IMR-90 (cell line): ENCODE results near the gene ABCF3. TPM values are rescaled to one million over a fixed set of nuclear protein-coding genes. Genes with fewer than 3 reads are reported as not detected.

Source experiments
- ATAC-seq: fragments of 200-7000 bp; cut with Tn5 transposase; 2 replicates; pipeline ENCODE4 v1.9.1; 2020; ENCODE audit warnings: low read depth, mild to moderate bottlenecking, moderate library complexity
- BruUV-seq: library from RNA; stranded (reverse); fragments of 400-500 nt; replicated peaks from 2 replicates; lab custom pipeline; 2021; lab: Mats Ljungman, UMichigan
- CTCF ChIA-PET: fragments of 300-600 bp; formaldehyde crosslinking; extraction: SDS; loops from one replicate; lab custom pipeline; 2021; ENCODE audit warnings: antibody characterized with exemption; lab: Yijun Ruan, JAX
- POLR2A ChIA-PET: fragments of 300-600 bp; sonication (Branson Sonifier 250); formaldehyde crosslinking; loops from one replicate; lab custom pipeline; 2022; ENCODE audit warnings: antibody characterized with exemption; ENCODE audit not compliant: unreplicated experiment; lab: Charles Lee
- DNase-seq: peaks from one replicate; pipeline ENCODE4 v3.0.0; 2013
- H2AFZ ChIP-seq: replicated peaks from 2 replicates; pipeline ENCODE3; 2013; ENCODE audit warnings: low read length, mild to moderate bottlenecking; ENCODE audit not compliant: poor library complexity
- H2AK5ac ChIP-seq: 2 replicates; pipeline ENCODE4 v1.6.1; 2013; ENCODE audit warnings: low read depth, low read length, inconsistent platforms
- H2AK9ac ChIP-seq: replicated peaks from 2 replicates; pipeline ENCODE3; 2013; ENCODE audit warnings: mild to moderate bottlenecking, low read depth, low read length, moderate library complexity; ENCODE audit not compliant: poor library complexity
- H2BK120ac ChIP-seq: 2 replicates; pipeline ENCODE4 v1.6.1; 2013; ENCODE audit warnings: low read depth, low read length, inconsistent platforms
- H2BK15ac ChIP-seq: 3 replicates; pipeline ENCODE4 v1.6.1; 2013; ENCODE audit warnings: low read depth, low read length, inconsistent platforms
- H2BK20ac ChIP-seq: 2 replicates; pipeline ENCODE4 v1.6.1; 2013; ENCODE audit warnings: low read depth, mild to moderate bottlenecking, inconsistent platforms, low read length, moderate library complexity
- H2BK5ac ChIP-seq: 2 replicates; pipeline ENCODE4 v1.6.1; 2013; ENCODE audit warnings: mild to moderate bottlenecking, low read depth, low read length, inconsistent platforms; ENCODE audit not compliant: poor library complexity, severe bottlenecking
- H3K14ac ChIP-seq: replicated peaks from 2 replicates; pipeline ENCODE4 v1.6.1; 2013; ENCODE audit warnings: low read depth, low read length, inconsistent platforms
- H3K18ac ChIP-seq: 2 replicates; pipeline ENCODE4 v1.6.1; 2013; ENCODE audit warnings: low read depth, low read length, control low read depth
- H3K23ac ChIP-seq: 2 replicates; pipeline ENCODE4 v1.6.1; 2013; ENCODE audit warnings: low read depth, low read length, inconsistent platforms
- H3K27ac ChIP-seq: 2 replicates; pipeline ENCODE4 v1.5.1; 2013; ENCODE audit warnings: mild to moderate bottlenecking, control low read depth, low read length; ENCODE audit not compliant: insufficient read depth
- H3K27me3 ChIP-seq: 2 replicates; pipeline ENCODE4 v1.6.1; 2013; ENCODE audit warnings: low read length; ENCODE audit not compliant: control insufficient read depth, insufficient read depth
- H3K36me3 ChIP-seq: 2 replicates; pipeline ENCODE4 v1.6.1; 2013; ENCODE audit warnings: low read length, mixed read lengths; ENCODE audit not compliant: control insufficient read depth, insufficient read depth
- H3K4ac ChIP-seq: 2 replicates; pipeline ENCODE4 v1.6.1; 2013; ENCODE audit warnings: low read depth, low read length, inconsistent platforms
- H3K4me1 ChIP-seq: 2 replicates; pipeline ENCODE4 v1.6.1; 2013; ENCODE audit warnings: low read length, mixed read lengths; ENCODE audit not compliant: control insufficient read depth, insufficient read depth
- H3K4me2 ChIP-seq: 2 replicates; pipeline ENCODE4 v1.6.1; 2013; ENCODE audit warnings: low read depth, mild to moderate bottlenecking, control low read depth, low read length, moderate library complexity
- H3K4me3 ChIP-seq: 2 replicates; pipeline ENCODE4 v1.5.1; 2013; ENCODE audit warnings: low read depth, mild to moderate bottlenecking, control low read depth, low read length, moderate library complexity; ENCODE audit not compliant: insufficient read depth
- H3K56ac ChIP-seq: 2 replicates; pipeline ENCODE4 v1.6.1; 2013; ENCODE audit warnings: low read length, inconsistent platforms; ENCODE audit not compliant: insufficient read depth; ENCODE audit errors: extremely low read depth
- H3K79me1 ChIP-seq, 2 experiments: 2 replicates each; pipeline ENCODE4 v1.6.1; 2013; ENCODE audit warnings: low read length in 2 of 2, inconsistent platforms in 1 of 2, low read depth in 1 of 2
- H3K9ac ChIP-seq: 2 replicates; pipeline ENCODE4 v1.6.1; 2013; ENCODE audit warnings: low read depth, low read length, control low read depth
- H3K9me1 ChIP-seq: 2 replicates; pipeline ENCODE4 v1.6.1; 2013; ENCODE audit warnings: low read length, inconsistent platforms; ENCODE audit not compliant: insufficient read depth
- H3K9me3 ChIP-seq: 2 replicates; pipeline ENCODE4 v1.6.1; 2013; ENCODE audit warnings: low read length; ENCODE audit not compliant: control insufficient read depth, insufficient read depth
- H4K20me1 ChIP-seq: 2 replicates; pipeline ENCODE4 v1.6.1; 2013; ENCODE audit warnings: low read length, inconsistent platforms; ENCODE audit not compliant: insufficient read depth
- H4K5ac ChIP-seq: 2 replicates; pipeline ENCODE4 v1.6.1; 2013; ENCODE audit warnings: mild to moderate bottlenecking, low read depth, low read length, control low read depth
- H4K8ac ChIP-seq, 2 experiments: 2 replicates each; pipeline ENCODE4 v1.6.1; 2013; ENCODE audit warnings: low read depth in 2 of 2, low read length in 2 of 2, control low read depth in 1 of 2, inconsistent platforms in 1 of 2
- H4K91ac ChIP-seq: 2 replicates; pipeline ENCODE4 v1.6.1; 2013; ENCODE audit warnings: low read depth, low read length, inconsistent platforms; ENCODE audit not compliant: insufficient read depth
- BHLHE40 ChIP-seq: fragments of 150-350 bp; IDR thresholded peaks from 2 replicates; pipeline ENCODE4 v1.6.1; 2016; ENCODE audit warnings: mild to moderate bottlenecking, low read depth, low read length
- CHD1 ChIP-seq: IDR thresholded peaks from 2 replicates; pipeline ENCODE4 v1.6.1; 2012; ENCODE audit warnings: low read depth, low read length, improper control_type of control experiment
- CTCF ChIP-seq: conservative IDR thresholded peaks from 2 replicates; pipeline ENCODE4 v1.5.1; 2012; ENCODE audit warnings: mild to moderate bottlenecking, low read depth, low read length, improper control_type of control experiment
- ELK1 ChIP-seq: fragments of 150-350 bp; IDR thresholded peaks from 2 replicates; pipeline ENCODE4 v1.6.1; 2016; ENCODE audit warnings: low read depth, mild to moderate bottlenecking, low read length, moderate library complexity, borderline replicate concordance
- FOS ChIP-seq: fragments of 150-350 bp; IDR thresholded peaks from 2 replicates; pipeline ENCODE4 v1.6.1; 2016; ENCODE audit warnings: low read depth, low read length
- MAFK ChIP-seq: IDR thresholded peaks from 2 replicates; pipeline ENCODE4 v1.6.1; 2012; ENCODE audit warnings: low read depth, low read length, improper control_type of control experiment
- MAZ ChIP-seq: IDR thresholded peaks from 2 replicates; pipeline ENCODE4 v1.6.1; 2012; ENCODE audit warnings: low read depth, mild to moderate bottlenecking, low read length, improper control_type of control experiment, moderate library complexity, borderline replicate concordance
- NFE2L2 ChIP-seq: fragments of 150-350 bp; IDR thresholded peaks from 2 replicates; pipeline ENCODE4 v1.6.1; 2016; ENCODE audit warnings: low read depth, mild to moderate bottlenecking, low read length
- POLR2A ChIP-seq: IDR thresholded peaks from 2 replicates; pipeline ENCODE4 v1.6.1; 2012; ENCODE audit warnings: mild to moderate bottlenecking, low read depth, low read length
- RAD21 ChIP-seq: IDR thresholded peaks from 2 replicates; pipeline ENCODE4 v1.6.1; 2012; ENCODE audit warnings: low read length, improper control_type of control experiment
- RFX5 ChIP-seq: IDR thresholded peaks from 2 replicates; pipeline ENCODE4 v1.8.0; 2012; ENCODE audit warnings: low read depth, mild to moderate bottlenecking, low read length, moderate library complexity
- SMC3 ChIP-seq: fragments of 150-350 bp; IDR thresholded peaks from 2 replicates; pipeline ENCODE4 v1.6.1; 2016; ENCODE audit warnings: low read depth, mild to moderate bottlenecking, antibody characterized with exemption, low read length, moderate library complexity
- USF2 ChIP-seq: fragments of 150-350 bp; IDR thresholded peaks from 2 replicates; pipeline ENCODE4 v1.6.1; 2017; ENCODE audit warnings: mild to moderate bottlenecking, antibody characterized with exemption, low read length, low read depth
- WGBS, 2 experiments: methylation state at CpG; one replicate each; pipeline versions ENCODE4 v1.1.5 to v1.1.7; 2013; ENCODE audit warnings: missing lambda C conversion rate in 2 of 2; ENCODE audit not compliant: insufficient read length in 1 of 2; ENCODE audit errors: extremely low coverage in 2 of 2; 5-methylcytosine and 5-hydroxymethylcytosine counted together
- dilution Hi-C: fragments of 300-500 bp; cut with HindIII; formaldehyde crosslinking; loops from one replicate; pipeline ENCODE4 v1.14.3; 2018; ENCODE audit warnings: low sequenced_read_pairs; ENCODE audit not compliant: unreplicated experiment
- in situ Hi-C: fragments of 300-500 bp; cut with MboI; formaldehyde crosslinking; loops from 3 replicates; pipeline ENCODE4 v1.14.3; 2019; ENCODE audit warnings: low sequenced_read_pairs, inconsistent platforms, mixed read lengths
- intact Hi-C: fragments of 100-400 bp; cut with micrococcal nuclease; formaldehyde crosslinking; loops from 2 replicates; pipeline ENCODE4 v1.10.0; 2022
- polyA plus RNA-seq, 3 experiments: library from polyadenylated mRNA; depleted of rRNA; stranded (reverse); fragments of >200 nt; gene quantifications; 2 replicates each; pipeline ENCODE4 v1.2.3, GENCODE V29; 2012; ENCODE audit warnings: low replicate concordance in 1 of 3
- total RNA-seq: library from RNA; depleted of rRNA; stranded (reverse); fragments of >200 nt; gene quantifications from 2 replicates; pipeline ENCODE4 v1.2.3, GENCODE V29; 2012

The ABCF3 gene
- total and polyA plus RNA-seq, 2 of the 4 experiments (the other 2 are of a cell fraction) = 36.9 to 59.2 TPM

- Histone ChIP-seq H2BK120ac (no peak overlapping the region), H3K4me3 (no peak overlapping the region), H3K36me3 (no peaks in the 10 kb centered on the region), H3K9ac (no peak overlapping the region), H3K4ac (no peak overlapping the region), H4K91ac (no peak overlapping the region), H3K14ac (no peak overlapping the region), H2BK5ac (no peak overlapping the region), H2BK20ac (no peak overlapping the region), H3K56ac (no peak overlapping the region), H2AK5ac (no peak overlapping the region), H2AK9ac (no peak overlapping the region), H3K27ac (no peak overlapping the region), H3K9me3 (no peaks in the 10 kb centered on the region), H2AFZ (no peak overlapping the region), H3K18ac (no peak overlapping the region), H3K4me1 (no peaks in the 10 kb centered on the region), H3K27me3 (peaks cover 14% of the 10 kb centered on the region), H3K4me2 (no peak overlapping the region), H3K23ac (no peak overlapping the region), H3K79me1 (no peaks in the 10 kb centered on the region), H3K9me1 (no peaks in the 10 kb centered on the region), H2BK15ac (no peak overlapping the region), H4K8ac (no peak overlapping the region), H4K20me1 (no peaks in the 10 kb centered on the region), H4K5ac (no peak overlapping the region)
- no TSS peak for BruUV-seq
- TF ChIP-seq BHLHE40 (no peak), NFE2L2 (no peak), MAZ (no peak), CTCF (no peak), RFX5 (no peak), RAD21 (no peak), FOS (no peak), POLR2A (no peak), MAFK (no peak), SMC3 (no peak), CHD1 (no peak), USF2 (no peak), ELK1 (no peak)
- ATAC-seq (no peak), DNase-seq (no peak)
- CTCF ChIA-PET = interaction anchor here (0.8 kb wide), 2 partner anchors 15 to 17 kb away, joined by 3 read pairs; no protein-coding TSS in a partner anchor
- in situ Hi-C loops = no loop called here
- WGBS, 2 experiments = no CpG with 5 or more reads among the region's 5 CpGs
- POLR2A ChIA-PET = no interaction called here
- dilution Hi-C loops = no loop called here
- intact Hi-C loops = no loop called here
Measured at GRCh38 chr3:184211297-184211696, 25.3 kb downstream of the ABCF3 start.
